MM.1S (cell line): Measurements from ENCODE around the gene XRRA1.

Experiments used
- DNase-seq: peaks from one replicate; pipeline ENCODE4 v3.0.0-alpha.2; 2015
- H2AFZ ChIP-seq: fragments of 300-600 bp; sonication (generic); 2 replicates; pipeline ENCODE4 v1.6.0; 2016; ENCODE audit warnings: antibody characterized with exemption, low read length
- H3F3A ChIP-seq: fragments of 300-600 bp; sonication (generic); 2 replicates; pipeline ENCODE4 v1.6.1; 2016; ENCODE audit warnings: mild to moderate bottlenecking, antibody characterized with exemption, low read length, moderate library complexity, mixed read lengths; ENCODE audit not compliant: insufficient read depth
- H3K27ac ChIP-seq: fragments of 300-600 bp; sonication (generic); 2 replicates; pipeline ENCODE4 v1.5.1; 2016; ENCODE audit warnings: mild to moderate bottlenecking, low read length
- H3K27me3 ChIP-seq: fragments of 300-600 bp; sonication (generic); replicated peaks from 2 replicates; pipeline ENCODE4 v1.6.0; 2016; ENCODE audit warnings: low read length; ENCODE audit not compliant: insufficient read depth
- H3K36me3 ChIP-seq: fragments of 300-600 bp; sonication (generic); replicated peaks from 2 replicates; pipeline ENCODE4 v1.6.1; 2016; ENCODE audit warnings: mild to moderate bottlenecking, low read length, mixed read lengths; ENCODE audit not compliant: insufficient read depth
- H3K4me1 ChIP-seq: fragments of 300-600 bp; sonication (generic); 2 replicates; pipeline ENCODE4 v1.6.1; 2016; ENCODE audit warnings: low read length, mixed read lengths
- H3K4me2 ChIP-seq: fragments of 300-600 bp; sonication (generic); 2 replicates; pipeline ENCODE4 v1.6.0; 2016; ENCODE audit warnings: low read depth, low read length
- H3K4me3 ChIP-seq: fragments of 300-600 bp; sonication (generic); 2 replicates; pipeline ENCODE4 v1.5.1; 2016; ENCODE audit warnings: low read length, mixed read lengths
- H3K79me2 ChIP-seq: fragments of 300-600 bp; sonication (generic); 2 replicates; pipeline ENCODE4 v1.6.1; 2016; ENCODE audit warnings: mixed run types, low read length, mixed read lengths
- H3K9ac ChIP-seq: fragments of 300-600 bp; sonication (generic); 2 replicates; pipeline ENCODE4 v1.6.1; 2016; ENCODE audit warnings: low read length, mixed read lengths
- H3K9me2 ChIP-seq: fragments of 300-600 bp; sonication (generic); replicated peaks from 2 replicates; pipeline ENCODE4 v1.6.1; 2016; ENCODE audit warnings: mild to moderate bottlenecking, low read length, mixed read lengths; ENCODE audit not compliant: insufficient read depth
- H3K9me3 ChIP-seq: fragments of 300-600 bp; sonication (generic); replicated peaks from 2 replicates; pipeline ENCODE4 v1.6.1; 2016; ENCODE audit warnings: mild to moderate bottlenecking, low read length, mixed read lengths; ENCODE audit not compliant: insufficient read depth
- H4K20me1 ChIP-seq: fragments of 300-600 bp; sonication (generic); 2 replicates; pipeline ENCODE4 v1.6.1; 2016; ENCODE audit warnings: mild to moderate bottlenecking, low read length, moderate library complexity, mixed read lengths; ENCODE audit not compliant: insufficient read depth
- EZH2 ChIP-seq: fragments of 300-600 bp; sonication (generic); optimal IDR thresholded peaks from 2 replicates; pipeline ENCODE3; 2017; ENCODE audit warnings: low read depth, mild to moderate bottlenecking, antibody characterized with exemption, low read length, mixed read lengths
- EZH2phosphoT487 ChIP-seq: fragments of 300-600 bp; sonication (generic); IDR thresholded peaks from 2 replicates; pipeline ENCODE4 v1.6.1; 2018; ENCODE audit warnings: antibody characterized with exemption, low read length
- TF ChIP-seq, protein P1 (sequence below): fragments of 300-600 bp; sonication (generic); IDR thresholded peaks from 2 replicates; pipeline ENCODE4 v1.5.1; 2016; ENCODE audit warnings: antibody characterized with exemption, low read length, mixed read lengths

XRRA1 gene

DNA sequence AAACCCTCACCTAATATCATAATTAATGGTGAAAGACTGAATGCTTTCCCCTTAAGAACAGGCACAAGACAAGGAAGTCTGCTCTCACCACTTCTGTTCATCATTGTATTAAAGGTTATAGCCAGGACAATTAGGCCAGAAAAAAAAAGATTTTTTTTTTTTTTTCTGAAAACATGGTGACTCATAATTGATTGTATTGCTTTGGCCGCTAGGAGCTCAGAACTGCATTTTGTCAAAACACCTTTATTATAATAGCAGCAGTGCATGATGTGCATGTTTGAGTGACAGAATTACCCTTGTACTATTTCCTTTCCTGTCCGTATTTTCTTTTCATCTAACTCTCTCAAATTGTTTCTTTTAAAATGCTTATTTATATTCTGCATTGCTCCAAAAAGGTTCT, 102.1 kb downstream of the XRRA1 start:
- DNase-seq: no peak
- H3K27me3 ChIP-seq: no peaks in the 10 kb centered on the region
- H3K4me3 ChIP-seq: no peak overlapping the region
- H3F3A ChIP-seq: no peaks in the 10 kb centered on the region
- TF ChIP-seq EZH2phosphoT487: no peak
- TF ChIP-seq, protein P1, sequence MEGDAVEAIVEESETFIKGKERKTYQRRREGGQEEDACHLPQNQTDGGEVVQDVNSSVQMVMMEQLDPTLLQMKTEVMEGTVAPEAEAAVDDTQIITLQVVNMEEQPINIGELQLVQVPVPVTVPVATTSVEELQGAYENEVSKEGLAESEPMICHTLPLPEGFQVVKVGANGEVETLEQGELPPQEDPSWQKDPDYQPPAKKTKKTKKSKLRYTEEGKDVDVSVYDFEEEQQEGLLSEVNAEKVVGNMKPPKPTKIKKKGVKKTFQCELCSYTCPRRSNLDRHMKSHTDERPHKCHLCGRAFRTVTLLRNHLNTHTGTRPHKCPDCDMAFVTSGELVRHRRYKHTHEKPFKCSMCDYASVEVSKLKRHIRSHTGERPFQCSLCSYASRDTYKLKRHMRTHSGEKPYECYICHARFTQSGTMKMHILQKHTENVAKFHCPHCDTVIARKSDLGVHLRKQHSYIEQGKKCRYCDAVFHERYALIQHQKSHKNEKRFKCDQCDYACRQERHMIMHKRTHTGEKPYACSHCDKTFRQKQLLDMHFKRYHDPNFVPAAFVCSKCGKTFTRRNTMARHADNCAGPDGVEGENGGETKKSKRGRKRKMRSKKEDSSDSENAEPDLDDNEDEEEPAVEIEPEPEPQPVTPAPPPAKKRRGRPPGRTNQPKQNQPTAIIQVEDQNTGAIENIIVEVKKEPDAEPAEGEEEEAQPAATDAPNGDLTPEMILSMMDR: no peak
- TF ChIP-seq EZH2: no peak
- H3K9me3 ChIP-seq: no peaks in the 10 kb centered on the region
- H3K9me2 ChIP-seq: no peaks in the 10 kb centered on the region
- H3K4me1 ChIP-seq: no peaks in the 10 kb centered on the region
- no peak overlapping the region for H2AFZ ChIP-seq
- no peak overlapping the region for H3K9ac ChIP-seq
- no peaks in the 10 kb centered on the region for H3K79me2 ChIP-seq
- H3K27ac ChIP-seq: no peak overlapping the region
- H3K36me3 ChIP-seq: 0 out of 2 replicates have a peak, but pooled peaks cover 3% of the 10 kb centered on the region
- H3K4me2 ChIP-seq: no peak overlapping the region
- no peaks in the 10 kb centered on the region; the same call in 1 of the 2 replicates for H4K20me1 ChIP-seq

DNA sequence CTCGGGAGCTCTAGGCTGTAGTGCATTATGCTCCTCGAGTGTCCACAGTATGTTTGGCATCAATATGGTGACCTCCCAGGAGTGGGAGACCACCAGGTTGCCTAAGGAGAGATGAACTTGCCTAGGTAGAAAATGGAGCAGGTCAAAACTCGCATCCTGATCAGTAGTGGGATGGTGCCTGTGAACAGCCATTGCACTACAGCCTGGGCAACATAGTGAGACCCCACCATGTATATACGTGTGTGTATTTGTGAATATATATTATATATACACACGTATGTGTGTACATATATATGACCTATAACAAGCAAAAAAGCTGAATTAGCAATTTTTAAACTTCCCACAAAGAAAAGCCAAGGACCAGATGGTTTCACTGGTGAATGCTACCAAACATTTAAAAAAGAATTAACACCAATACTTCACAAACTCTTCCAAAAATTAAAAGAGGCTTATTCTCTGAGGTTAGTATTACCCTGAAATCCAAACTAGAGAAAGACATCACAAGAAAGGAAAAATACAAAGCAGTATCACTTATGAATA, 102.8 kb downstream of the XRRA1 start:
- TF ChIP-seq, protein P1: no peak
- Histone ChIP-seq H2AFZ (no peak overlapping the region), H3K9me2 (no peaks in the 10 kb centered on the region), H3K36me3 (0 out of 2 replicates have a peak, but pooled peaks cover 3% of the 10 kb centered on the region), H3K4me1 (no peaks in the 10 kb centered on the region), H4K20me1 (no peaks in the 10 kb centered on the region; the same call in 1 of the 2 replicates), H3K27me3 (no peaks in the 10 kb centered on the region), H3K9me3 (no peaks in the 10 kb centered on the region), H3K27ac (no peak overlapping the region), H3K9ac (no peak overlapping the region), H3K4me2 (no peak overlapping the region), H3F3A (no peaks in the 10 kb centered on the region), H3K4me3 (no peak overlapping the region), H3K79me2 (no peaks in the 10 kb centered on the region)
- no peak for DNase-seq

DNA sequence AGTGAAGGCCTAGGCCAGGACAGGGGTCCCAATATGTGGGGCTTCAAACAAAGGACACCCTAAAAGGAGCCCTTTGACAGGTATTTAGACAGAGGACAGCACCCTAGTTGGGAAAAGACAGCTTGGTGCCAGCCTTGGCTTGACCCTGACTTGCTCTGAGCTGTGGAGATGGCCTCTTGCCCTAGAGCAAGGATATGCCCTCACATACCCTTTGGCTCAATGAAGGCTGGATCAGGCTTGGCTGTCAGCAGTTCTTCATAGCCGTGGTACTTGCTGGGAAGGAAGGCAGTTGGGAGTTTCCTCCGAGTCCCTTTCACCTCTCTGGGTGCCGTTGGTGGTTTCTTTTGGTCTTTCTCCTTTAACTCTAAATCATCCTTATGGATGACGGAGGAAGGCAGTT, 104.0 kb downstream of the XRRA1 start:
- no peak for DNase-seq
- no peaks in the 10 kb centered on the region for H3K79me2 ChIP-seq
- no peaks in the 10 kb centered on the region for H3F3A ChIP-seq
- H3K27ac ChIP-seq: no peak overlapping the region
- no peaks in the 10 kb centered on the region for H3K27me3 ChIP-seq
- H3K36me3 ChIP-seq: 0 out of 2 replicates have a peak, but pooled peaks cover 3% of the 10 kb centered on the region
- H3K4me3 ChIP-seq: no peak overlapping the region
- H3K4me1 ChIP-seq: no peaks in the 10 kb centered on the region
- no peak overlapping the region for H3K4me2 ChIP-seq
- H3K9me3 ChIP-seq: no peaks in the 10 kb centered on the region
- no peaks in the 10 kb centered on the region for H3K9me2 ChIP-seq
- H4K20me1 ChIP-seq: no peaks in the 10 kb centered on the region; the same call in 1 of the 2 replicates
- no peak overlapping the region for H3K9ac ChIP-seq
- TF ChIP-seq, protein P1: no peak
- no peak for TF ChIP-seq EZH2
- no peak for TF ChIP-seq EZH2phosphoT487
- H2AFZ ChIP-seq: no peak overlapping the region
